K562 (cell line): Measurements from ENCODE around the gene ANKRD2. TPM values are rescaled to one million over a fixed set of nuclear protein-coding genes. Genes with fewer than 3 reads are reported as not detected.

Experiments used
- KDM1A ChIP-seq, 2 experiments: fragments of 450-650 bp; IDR thresholded peaks; 2 replicates each; pipeline ENCODE4 v1.6.1; 2016; ENCODE audit warnings: mild to moderate bottlenecking in 2 of 2
- MAX ChIP-seq: sonication (generic); formaldehyde crosslinking; IDR thresholded peaks from 2 replicates; pipeline ENCODE4 v1.9.0; 2022; ENCODE audit warnings: mild to moderate bottlenecking, missing genetic modification reagents
- NR2C2 ChIP-seq, 2 experiments: fragments of 200-800 bp in 1 of 2; sonication (Bioruptor generic) in 1 of 2; sonication (generic) in 1 of 2; formaldehyde crosslinking in 1 of 2; IDR thresholded peaks; 2 replicates each; pipeline versions ENCODE4 v1.6.1 to v1.8.0; 2016 to 2022; ENCODE audit warnings: mild to moderate bottlenecking in 1 of 2, missing compliant biosample characterization in 1 of 2, missing genetic modification characterization in 1 of 2, missing genetic modification reagents in 1 of 2
- TAL1 ChIP-seq: fragments of 450-650 bp; IDR thresholded peaks from 2 replicates; pipeline ENCODE4 v1.6.1; 2016; ENCODE audit warnings: mild to moderate bottlenecking
- TSHZ1 ChIP-seq: fragments of 250-450 bp; sonication (Bioruptor Pico); IDR thresholded peaks from 2 replicates; pipeline ENCODE4 v1.4.0; 2020; ENCODE audit warnings: mild to moderate bottlenecking, moderate library complexity
- YY1 ChIP-seq, 3 experiments: IDR thresholded peaks; 2 replicates each; pipeline ENCODE4 v1.6.1; 2011; ENCODE audit warnings: low read length in 2 of 3, mild to moderate bottlenecking in 2 of 3, moderate library complexity in 2 of 3, borderline replicate concordance in 1 of 3, control low read depth in 1 of 3, low read depth in 1 of 3; ENCODE audit not compliant: insufficient read depth in 3 of 3, insufficient replicate concordance in 2 of 3, control insufficient read depth in 1 of 3, insufficient read length in 1 of 3; ENCODE audit errors: extremely low read depth in 1 of 3
- ZKSCAN1 ChIP-seq: fragments of 150-350 bp; IDR thresholded peaks from 2 replicates; pipeline ENCODE4 v1.6.1; 2016; ENCODE audit warnings: low read depth, low read length
- ZNF639 ChIP-seq, 2 experiments: fragments of 200-800 bp in 1 of 2; sonication (Bioruptor generic) in 1 of 2; sonication (generic) in 1 of 2; formaldehyde crosslinking in 1 of 2; IDR thresholded peaks in 1 of 2; conservative IDR thresholded peaks in 1 of 2; 2 replicates each; pipeline versions ENCODE4 v1.5.0 to v1.6.1; 2016 to 2020; ENCODE audit warnings: missing compliant biosample characterization in 1 of 2, missing genetic modification characterization in 1 of 2, missing genetic modification reagents in 1 of 2
- polyA plus RNA-seq, 8 experiments: library from polyadenylated mRNA; depleted of rRNA in 4 of 8; stranded (reverse) in 5 of 8; unstranded in 3 of 8; fragments of >200 nt; fragmentation: Nextera tagmentation in 2 of 8; fragmentation: Illumina TruSeq in 1 of 8; extraction: Ambion mirVana in 2 of 8; extraction: Trizol in 1 of 8; gene quantifications; 2 replicates each; pipeline versions ENCODE4 v1.2.1 to v1.2.3, GENCODE V29; 2011 to 2014; ENCODE audit warnings: inconsistent platforms in 1 of 8, missing spikeins in 1 of 8
- total RNA-seq, 7 experiments: library from RNA; depleted of rRNA in 6 of 7; stranded (reverse); fragments of >200 nt in 6 of 7; fragmentation: Illumina TruSeq in 2 of 7; extraction: Trizol in 2 of 7; gene quantifications; 2 replicates each; pipeline versions ENCODE4 v1.2.1 to v1.2.3, GENCODE V29; 2011 to 2021; ENCODE audit warnings: low replicate concordance in 1 of 7

ANKRD2 gene
- total and polyA plus RNA-seq, 9 of the 15 experiments (the other 6 are each of a cell fraction or from before 2014, with no cell fraction given) = not detected

DNA sequence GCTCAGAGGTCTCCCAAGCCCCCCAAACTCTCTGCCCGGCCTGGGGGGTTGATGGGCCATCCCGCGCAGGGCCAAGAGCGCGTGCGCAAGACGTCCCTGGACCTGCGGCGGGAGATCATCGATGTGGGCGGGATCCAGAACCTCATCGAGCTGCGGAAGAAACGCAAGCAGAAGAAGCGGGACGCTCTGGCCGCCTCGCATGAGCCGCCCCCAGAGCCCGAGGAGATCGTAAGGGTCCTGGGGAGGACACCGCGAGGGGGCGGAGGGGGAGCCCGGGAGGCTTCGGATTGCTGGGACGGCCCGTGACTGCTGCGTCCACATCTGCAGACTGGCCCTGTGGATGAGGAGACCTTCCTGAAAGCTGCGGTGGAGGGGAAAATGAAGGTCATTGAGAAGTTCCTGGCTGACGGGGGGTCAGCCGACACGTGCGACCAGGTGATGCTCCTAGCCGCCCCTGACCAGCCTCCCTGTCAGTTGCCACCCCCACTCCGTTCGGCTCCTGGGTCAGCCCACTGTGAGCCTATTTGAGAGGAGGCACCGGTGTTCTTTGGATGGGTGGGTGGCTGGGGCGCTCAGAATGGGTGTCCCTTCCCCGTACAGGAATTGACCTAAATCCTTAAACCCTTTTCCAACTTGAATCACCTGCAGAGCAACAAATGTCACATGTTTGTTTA is 5.7 kb downstream of the ANKRD2 start (continued):
- TF ChIP-seq ZNF639 (CRISPR knock-in tag; conservative IDR thresholded peaks at IDR 0.05 in 1 of 2, IDR thresholded peaks at IDR 0.05 in 1 of 2) (no peak), TAL1 (no peak), MAX (CRISPR knock-in tag) (no peak), NR2C2 (CRISPR knock-in tag; IDR thresholded peaks at IDR 0.05) (no peak), NR2C2 (tag; IDR thresholded peaks at IDR 0.05) (no peak), YY1 (IDR thresholded peaks at IDR 0.05; ENCODE audit: borderline replicate concordance in 1 of 3, control insufficient read depth in 1 of 3, extremely low read depth in 1 of 3, insufficient read depth in 3 of 3, insufficient read length in 1 of 3, insufficient replicate concordance in 2 of 3, low read depth in 1 of 3, low read length in 2 of 3) (no peak), TSHZ1 (no peak), KDM1A (IDR thresholded peaks at IDR 0.05) (no peak), ZKSCAN1 (no peak)
